HepG2 (cell line): ENCODE measurements around the gene TEKT5. TPM values are rescaled to one million over a fixed set of nuclear protein-coding genes. Genes with fewer than 3 reads are reported as not detected.

Experiments
- CBX1 ChIP-seq: IDR thresholded peaks from one replicate; pipeline ENCODE4 v1.6.1; 2016; ENCODE audit warnings: antibody characterized with exemption, low read depth
- DR1 ChIP-seq: sonication (generic); formaldehyde crosslinking; IDR thresholded peaks from 2 replicates; pipeline ENCODE4 v1.8.0; 2021; ENCODE audit warnings: mild to moderate bottlenecking, missing genetic modification reagents, inconsistent platforms
- EP300 ChIP-seq, 3 experiments: sonication (generic) in 1 of 3; formaldehyde crosslinking in 1 of 3; IDR thresholded peaks; 2 replicates each; pipeline versions ENCODE4 v1.5.1 to v1.6.1; 2011 to 2020; ENCODE audit warnings: low read depth in 2 of 3, low read length in 2 of 3, borderline replicate concordance in 1 of 3, improper control_type of control experiment in 1 of 3, mild to moderate bottlenecking in 1 of 3, missing genetic modification reagents in 1 of 3, moderate library complexity in 1 of 3
- HNRNPUL1 ChIP-seq: fragments of 200-400 bp; formaldehyde crosslinking; IDR thresholded peaks from 2 replicates; pipeline ENCODE4 v1.6.1; 2017; ENCODE audit warnings: low read depth, mild to moderate bottlenecking, low read length, moderate library complexity
- NCOR1 ChIP-seq: fragments of 200-600 bp; sonication (generic); IDR thresholded peaks from 2 replicates; pipeline ENCODE4 v1.7.0; 2017; ENCODE audit warnings: antibody characterized with exemption, low read length, borderline replicate concordance
- NKX3-1 ChIP-seq: sonication (generic); formaldehyde crosslinking; IDR thresholded peaks from 2 replicates; pipeline ENCODE4 v1.5.0; 2020; ENCODE audit warnings: missing genetic modification reagents
- PHF21A ChIP-seq: sonication (generic); formaldehyde crosslinking; IDR thresholded peaks from 2 replicates; pipeline ENCODE4 v1.5.0; 2020; ENCODE audit warnings: mild to moderate bottlenecking, missing genetic modification reagents
- PITX1 ChIP-seq: sonication (generic); formaldehyde crosslinking; IDR thresholded peaks from 2 replicates; pipeline ENCODE4 v1.5.1; 2020; ENCODE audit warnings: mild to moderate bottlenecking, missing genetic modification reagents
- POLR2AphosphoS5 ChIP-seq: IDR thresholded peaks from 2 replicates; pipeline ENCODE4 v1.6.1; 2012; ENCODE audit warnings: low read depth, low read length
- SP1 ChIP-seq, 2 experiments: fragments of 450-650 bp in 1 of 2; sonication (generic) in 1 of 2; formaldehyde crosslinking in 1 of 2; IDR thresholded peaks; 2 replicates each; pipeline versions ENCODE4 v1.4.0 to v1.6.1; 2016 to 2020; ENCODE audit warnings: missing genetic modification reagents in 1 of 2
- ZNF430 ChIP-seq: sonication (generic); formaldehyde crosslinking; IDR thresholded peaks from 2 replicates; pipeline ENCODE4 v1.9.0; 2021; ENCODE audit warnings: mild to moderate bottlenecking, missing genetic modification reagents
- polyA plus RNA-seq, 8 experiments: library from polyadenylated mRNA; depleted of rRNA in 3 of 8; stranded (reverse) in 7 of 8; unstranded in 1 of 8; fragments of >200 nt; fragmentation: Illumina TruSeq in 4 of 8; extraction: Trizol in 4 of 8; gene quantifications; 2 replicates each; pipeline versions ENCODE4 v1.2.1 to v1.2.3, GENCODE V29; 2011 to 2016; ENCODE audit warnings: low read depth in 4 of 8, missing spikeins in 1 of 8, mixed read lengths in 1 of 8; ENCODE audit not compliant: insufficient read depth in 1 of 8
- total RNA-seq, 5 experiments: library from RNA; depleted of rRNA; stranded (reverse); fragments of >200 nt; fragmentation: Illumina TruSeq; extraction: Trizol; gene quantifications; 2 replicates each; pipeline ENCODE4 v1.2.3, GENCODE V29; 2016; ENCODE audit warnings: low read depth in 1 of 5
- TF ChIP-seq, protein P1 (sequence below): sonication (generic); formaldehyde crosslinking; conservative IDR thresholded peaks from 2 replicates; pipeline ENCODE4 v1.8.0; 2022; ENCODE audit warnings: low read depth, missing genetic modification reagents
- TF ChIP-seq, protein P2 (sequence below): sonication (generic); formaldehyde crosslinking; IDR thresholded peaks from 2 replicates; pipeline ENCODE4 v1.4.0; 2020; ENCODE audit warnings: missing genetic modification reagents, borderline replicate concordance
- TF ChIP-seq, protein P3 (sequence below): sonication (generic); formaldehyde crosslinking; IDR thresholded peaks from 2 replicates; pipeline ENCODE4 v1.5.1; 2020; ENCODE audit warnings: missing genetic modification reagents, mild to moderate bottlenecking, borderline replicate concordance

The TEKT5 gene
- total and polyA plus RNA-seq, 2 of the 13 experiments (the other 11 are each of a cell fraction or from before 2014, with no cell fraction given), result 0.16 TPM; not detected in 1

DNA sequence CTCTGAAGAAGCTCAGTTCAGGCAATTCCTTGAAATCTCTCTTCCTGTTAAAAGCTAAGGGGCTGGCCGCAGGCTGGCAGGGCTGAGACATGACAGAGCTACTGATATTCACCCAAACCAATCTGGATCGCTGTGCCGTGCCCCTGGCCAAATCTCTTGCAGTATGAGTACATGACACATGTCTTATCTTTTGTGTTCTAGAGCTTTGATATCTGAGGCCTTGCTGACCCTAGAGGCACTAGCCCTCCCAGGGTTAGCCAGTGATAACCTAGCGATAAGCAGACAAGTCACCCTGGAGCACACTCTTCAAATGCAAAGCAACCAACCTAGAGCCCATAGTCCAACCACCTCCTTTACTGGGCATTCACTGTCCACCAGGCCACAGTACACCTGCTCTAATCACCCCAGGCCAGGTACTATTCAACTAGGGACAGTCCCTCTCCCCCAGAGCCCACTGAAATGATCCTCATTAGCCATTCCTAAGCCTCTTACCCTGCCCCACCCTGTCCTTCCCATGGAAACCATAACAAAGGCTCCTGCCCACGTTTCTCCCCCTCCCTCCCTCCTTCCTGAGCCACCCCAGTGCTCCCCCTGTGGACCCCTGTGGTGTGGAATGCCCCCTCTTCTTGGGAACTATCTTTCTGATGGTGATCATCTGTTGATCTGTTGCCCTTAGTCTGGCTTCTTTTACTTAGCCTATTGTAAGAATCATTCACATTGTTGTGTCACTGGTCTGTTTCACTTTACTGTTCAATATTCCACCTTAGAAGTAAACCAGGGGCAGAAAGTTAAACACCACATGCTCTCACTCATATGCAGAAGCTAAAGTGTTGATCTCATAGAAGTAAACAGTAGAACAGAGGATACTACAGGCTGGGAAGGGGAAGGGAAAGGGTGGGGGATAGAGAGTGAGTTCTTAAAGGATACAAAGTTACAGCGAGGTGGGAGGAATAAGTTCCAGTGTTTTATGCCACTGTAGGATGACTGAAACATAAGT, 52.5 kb downstream of the TEKT5 start (continued):
- TF ChIP-seq DR1 (CRISPR knock-in tag) (no peak), CBX1 (no peak), NKX3-1 (no peak), EP300 (IDR thresholded peaks at IDR 0.05; ENCODE audit: low read depth in 2 of 2, low read length in 2 of 2) (peak; percentile 28 to 80; a peak in 2 of 4 replicates), EP300 (CRISPR knock-in tag; IDR thresholded peaks at IDR 0.05; ENCODE audit: borderline replicate concordance) (peak; percentile 38; the same call in 1 of the 2 replicates), POLR2AphosphoS5 (no peak), ZNF430 (CRISPR knock-in tag) (no peak), PHF21A (CRISPR knock-in tag) (peak; percentile 60; the same call in 1 of the 2 replicates), PITX1 (no peak), SP1 (IDR thresholded peaks at IDR 0.05) (no peak), SP1 (CRISPR knock-in tag; IDR thresholded peaks at IDR 0.05) (no peak; the same call in 1 of the 2 replicates), HNRNPUL1 (no peak), NCOR1 (peak; percentile 24; the same call in 1 of the 2 replicates)
- TF ChIP-seq, protein P1, sequence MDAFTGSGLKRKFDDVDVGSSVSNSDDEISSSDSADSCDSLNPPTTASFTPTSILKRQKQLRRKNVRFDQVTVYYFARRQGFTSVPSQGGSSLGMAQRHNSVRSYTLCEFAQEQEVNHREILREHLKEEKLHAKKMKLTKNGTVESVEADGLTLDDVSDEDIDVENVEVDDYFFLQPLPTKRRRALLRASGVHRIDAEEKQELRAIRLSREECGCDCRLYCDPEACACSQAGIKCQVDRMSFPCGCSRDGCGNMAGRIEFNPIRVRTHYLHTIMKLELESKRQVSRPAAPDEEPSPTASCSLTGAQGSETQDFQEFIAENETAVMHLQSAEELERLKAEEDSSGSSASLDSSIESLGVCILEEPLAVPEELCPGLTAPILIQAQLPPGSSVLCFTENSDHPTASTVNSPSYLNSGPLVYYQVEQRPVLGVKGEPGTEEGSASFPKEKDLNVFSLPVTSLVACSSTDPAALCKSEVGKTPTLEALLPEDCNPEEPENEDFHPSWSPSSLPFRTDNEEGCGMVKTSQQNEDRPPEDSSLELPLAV (CRISPR knock-in tag), result no peak
- TF ChIP-seq, protein P2, sequence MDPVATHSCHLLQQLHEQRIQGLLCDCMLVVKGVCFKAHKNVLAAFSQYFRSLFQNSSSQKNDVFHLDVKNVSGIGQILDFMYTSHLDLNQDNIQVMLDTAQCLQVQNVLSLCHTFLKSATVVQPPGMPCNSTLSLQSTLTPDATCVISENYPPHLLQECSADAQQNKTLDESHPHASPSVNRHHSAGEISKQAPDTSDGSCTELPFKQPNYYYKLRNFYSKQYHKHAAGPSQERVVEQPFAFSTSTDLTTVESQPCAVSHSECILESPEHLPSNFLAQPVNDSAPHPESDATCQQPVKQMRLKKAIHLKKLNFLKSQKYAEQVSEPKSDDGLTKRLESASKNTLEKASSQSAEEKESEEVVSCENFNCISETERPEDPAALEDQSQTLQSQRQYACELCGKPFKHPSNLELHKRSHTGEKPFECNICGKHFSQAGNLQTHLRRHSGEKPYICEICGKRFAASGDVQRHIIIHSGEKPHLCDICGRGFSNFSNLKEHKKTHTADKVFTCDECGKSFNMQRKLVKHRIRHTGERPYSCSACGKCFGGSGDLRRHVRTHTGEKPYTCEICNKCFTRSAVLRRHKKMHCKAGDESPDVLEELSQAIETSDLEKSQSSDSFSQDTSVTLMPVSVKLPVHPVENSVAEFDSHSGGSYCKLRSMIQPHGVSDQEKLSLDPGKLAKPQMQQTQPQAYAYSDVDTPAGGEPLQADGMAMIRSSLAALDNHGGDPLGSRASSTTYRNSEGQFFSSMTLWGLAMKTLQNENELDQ (CRISPR knock-in tag), result no peak
- TF ChIP-seq, protein P3, sequence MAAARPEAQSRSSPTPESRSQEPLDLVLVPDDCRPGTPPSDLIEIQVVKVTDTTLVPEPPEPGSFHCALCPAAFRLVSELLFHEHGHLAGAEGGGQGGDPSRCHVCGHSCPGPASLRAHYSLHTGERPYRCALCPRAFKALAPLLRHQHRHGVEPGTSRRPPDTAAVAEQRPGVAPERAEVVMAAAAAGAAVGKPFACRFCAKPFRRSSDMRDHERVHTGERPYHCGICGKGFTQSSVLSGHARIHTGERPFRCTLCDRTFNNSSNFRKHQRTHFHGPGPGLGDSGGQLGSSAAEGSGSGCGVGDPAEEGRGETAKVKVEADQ, result no peak
